Measurements from ENCODE around the gene RIC8B.

Gene RIC8B

GRCh38 chr12:106889950-106890626 lies 115.6 kb downstream of the RIC8B start:
- Histone ChIP-seq H3K27me3 (peaks cover 60% of the 10 kb centered on the region), H3K4me3 (ENCODE audit: low read depth in 1 of 2, low read length in 1 of 2) (no peak overlapping the region), H3K9me3 (no peaks in the 10 kb centered on the region), H3K36me3 (no peaks in the 10 kb centered on the region), H3K4me1 (ENCODE audit: control insufficient read depth in 1 of 2, insufficient read depth in 1 of 2, low read depth in 1 of 2, low read length in 1 of 2) (no peaks in the 10 kb centered on the region), H3K27ac (no peak overlapping the region)
- TF ChIP-seq CTCF (IDR thresholded peaks at IDR 0.05) = no peak

DNA sequence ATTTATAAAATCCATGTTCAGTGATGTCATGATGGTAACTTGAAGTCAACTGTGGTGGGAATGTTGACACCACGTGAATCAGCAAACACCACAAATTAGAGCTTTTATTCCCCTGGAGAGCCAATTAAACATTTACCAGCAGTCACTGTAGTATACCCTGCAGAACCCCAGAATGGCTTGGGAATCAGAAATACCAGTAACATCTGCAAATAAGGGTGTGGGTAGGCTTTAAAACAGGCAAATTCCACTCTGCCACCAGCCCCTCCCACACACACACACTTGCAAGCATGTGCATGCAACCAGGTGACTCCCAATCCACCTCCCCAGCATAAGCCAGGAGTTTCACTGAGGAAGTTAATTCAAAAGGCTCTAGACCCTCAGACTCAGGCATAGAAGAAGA lies 117.6 kb downstream of the RIC8B start:
- no peaks in the 10 kb centered on the region for H3K4me1 ChIP-seq (ENCODE audit: control insufficient read depth in 1 of 2, insufficient read depth in 1 of 2, low read depth in 1 of 2, low read length in 1 of 2)
- peaks cover 77% of the 10 kb centered on the region for H3K27me3 ChIP-seq
- no peak overlapping the region for H3K4me3 ChIP-seq (ENCODE audit: low read depth in 1 of 2, low read length in 1 of 2)
- TF ChIP-seq CTCF (IDR thresholded peaks at IDR 0.05) = no peak
- H3K27ac ChIP-seq = no peak overlapping the region
- H3K36me3 ChIP-seq = no peaks in the 10 kb centered on the region
- no peaks in the 10 kb centered on the region for H3K9me3 ChIP-seq

DNA sequence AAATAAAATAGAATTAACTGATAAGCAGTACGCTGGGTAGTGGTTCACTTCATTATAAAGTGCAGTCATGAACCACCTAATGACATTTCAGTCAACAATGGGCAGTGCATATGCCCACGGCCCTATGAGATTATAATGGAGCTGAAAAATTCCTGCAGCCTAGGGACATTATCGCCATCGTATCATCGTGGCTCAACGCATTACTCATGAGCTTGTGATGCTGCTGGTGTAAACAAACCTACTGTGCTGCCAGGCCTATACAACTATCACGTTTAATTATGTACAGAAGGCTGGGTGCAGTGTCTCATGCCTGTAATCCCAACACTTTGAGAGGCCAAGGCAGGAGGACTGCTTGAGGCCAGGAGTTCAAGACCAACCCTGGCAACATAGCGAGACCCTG lies 119.0 kb downstream of the RIC8B start:
- no peak for TF ChIP-seq CTCF (IDR thresholded peaks at IDR 0.05)
- no peak overlapping the region for H3K4me3 ChIP-seq (ENCODE audit: low read depth in 1 of 2, low read length in 1 of 2)
- H3K27me3 ChIP-seq = peaks cover 91% of the 10 kb centered on the region
- no peak overlapping the region for H3K27ac ChIP-seq
- H3K4me1 ChIP-seq (ENCODE audit: control insufficient read depth in 1 of 2, insufficient read depth in 1 of 2, low read depth in 1 of 2, low read length in 1 of 2) = no peaks in the 10 kb centered on the region
- no peaks in the 10 kb centered on the region for H3K9me3 ChIP-seq
- H3K36me3 ChIP-seq = no peaks in the 10 kb centered on the region

DNA sequence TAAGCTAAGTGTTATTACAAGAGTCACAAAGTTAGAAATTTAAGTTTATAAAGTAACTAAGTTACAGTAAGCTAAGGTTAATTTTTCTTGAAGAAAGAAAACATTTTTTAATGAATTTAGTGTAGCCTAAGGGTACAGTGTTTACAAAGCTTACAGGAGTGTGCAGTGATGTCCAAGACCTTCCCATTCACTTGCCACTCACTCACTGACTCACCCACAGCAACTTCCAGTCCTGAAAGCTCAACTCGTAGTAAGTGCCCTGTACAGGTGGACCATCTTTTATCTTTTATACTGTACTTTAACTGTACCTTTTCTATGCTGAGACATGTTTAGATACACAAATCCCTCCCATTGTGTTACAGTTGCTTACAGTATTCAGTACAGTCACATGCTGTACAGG lies 120.3 kb downstream of the RIC8B start:
- H3K27ac ChIP-seq = no peak overlapping the region
- H3K36me3 ChIP-seq = no peaks in the 10 kb centered on the region
- H3K9me3 ChIP-seq = no peaks in the 10 kb centered on the region
- H3K4me3 ChIP-seq (ENCODE audit: low read depth in 1 of 2, low read length in 1 of 2) = no peak overlapping the region
- no peak for TF ChIP-seq CTCF (IDR thresholded peaks at IDR 0.05)
- no peaks in the 10 kb centered on the region for H3K4me1 ChIP-seq (ENCODE audit: control insufficient read depth in 1 of 2, insufficient read depth in 1 of 2, low read depth in 1 of 2, low read length in 1 of 2)
- peaks cover 97% of the 10 kb centered on the region for H3K27me3 ChIP-seq

- Histone ChIP-seq H3K9me3 (no peaks in the 10 kb centered on the region), H3K36me3 (no peaks in the 10 kb centered on the region), H3K4me1 (ENCODE audit: control insufficient read depth in 1 of 2, insufficient read depth in 1 of 2, low read depth in 1 of 2, low read length in 1 of 2) (no peaks in the 10 kb centered on the region), H3K27ac (no peak overlapping the region), H3K4me3 (ENCODE audit: low read depth in 1 of 2, low read length in 1 of 2) (no peak overlapping the region), H3K27me3 (peaks cover 97% of the 10 kb centered on the region)
- no peak for TF ChIP-seq CTCF (IDR thresholded peaks at IDR 0.05)
Observed at GRCh38 chr12:106896603-106897002, 122.1 kb downstream of the RIC8B start.
